Upper lobe of left lung (tissue), 6 donors: ENCODE measurements around the gene PDRG1. TPM values are rescaled to one million over a fixed set of nuclear protein-coding genes. Genes with fewer than 3 reads are reported as not detected.
A peak's percentile ranks its signal among the peaks of the same experiment; 100 is the strongest.

Experiments used
- ATAC-seq, 2 donors: fragments of 200-7000 bp; cut with Tn5 transposase; one replicate each; pipeline ENCODE4 v1.9.1; 2022; ENCODE audit warnings: mild to moderate bottlenecking in 2 of 2, moderate library complexity in 2 of 2; ENCODE audit not compliant: low FRiP score in 2 of 2
- DNase-seq, 2 donors: peaks; one replicate each; pipeline ENCODE4 v3.0.0-alpha.2; 2019 to 2020
- H3K27ac ChIP-seq, 4 donors: fragments of 200-600 bp; sonication (generic); one replicate each; pipeline ENCODE4 v1.5.1; 2016 to 2019
- H3K27me3 ChIP-seq, 4 donors: fragments of 200-600 bp; sonication (generic); one replicate each; pipeline ENCODE4 v1.5.1; 2017 to 2019
- H3K36me3 ChIP-seq, 4 donors: fragments of 200-600 bp; sonication (generic); one replicate each; pipeline ENCODE4 v1.5.1; 2016 to 2019
- H3K4me1 ChIP-seq, 4 donors: fragments of 200-600 bp; sonication (generic); one replicate each; pipeline ENCODE4 v1.5.1; 2018 to 2019
- H3K4me3 ChIP-seq, 4 donors: fragments of 200-600 bp; sonication (generic); one replicate each; pipeline ENCODE4 v1.5.1; 2017 to 2019; ENCODE audit warnings: mild to moderate bottlenecking in 2 of 4, moderate library complexity in 1 of 4
- H3K9me3 ChIP-seq, 4 donors: fragments of 200-600 bp; sonication (generic); one replicate each; pipeline ENCODE4 v1.5.1; 2018 to 2019
- CTCF ChIP-seq, 6 experiments: fragments of 450-650 bp in 4 of 6; fragments of 200-600 bp in 2 of 6; sonication (generic) in 2 of 6; IDR thresholded peaks; one replicate each; pipeline ENCODE4 v1.5.1; 2016 to 2019; ENCODE audit warnings: antibody characterized with exemption in 6 of 6
- EP300 ChIP-seq, 4 donors: sonication (generic); formaldehyde crosslinking; IDR thresholded peaks; one replicate each; pipeline ENCODE4 v1.5.1; 2017; ENCODE audit warnings: antibody characterized with exemption in 4 of 4, control low read depth in 2 of 4
- POLR2A ChIP-seq, 4 donors: fragments of 450-650 bp; IDR thresholded peaks; one replicate each; pipeline ENCODE4 v1.5.1; 2016 to 2017; ENCODE audit warnings: antibody characterized with exemption in 4 of 4, mild to moderate bottlenecking in 2 of 4
- POLR2AphosphoS5 ChIP-seq, 2 donors: sonication (generic); formaldehyde crosslinking; IDR thresholded peaks; one replicate each; pipeline ENCODE4 v1.5.1; 2017; ENCODE audit warnings: antibody characterized with exemption in 2 of 2
- WGBS, 2 donors: methylation state at CpG; one replicate each; pipeline ENCODE4 v1.1.5; 2017 to 2018; 5-methylcytosine and 5-hydroxymethylcytosine counted together
- small RNA-seq, 4 donors: library from RNA; depleted of rRNA; stranded (forward); fragments of <200 nt; gene quantifications; one replicate each; pipeline ENCODE3, GENCODE V24; 2016
- total RNA-seq, 6 donors: library from RNA; depleted of rRNA in 4 of 6; stranded (reverse); fragments of >200 nt in 4 of 6; gene quantifications; one replicate each; pipeline versions ENCODE4 v1.1.0 to v1.2.1, GENCODE V29; 2016 to 2021
- donor health status: DM: no; HTN: no; CAD: no; lungs with moderate emphysema.
- donor health status: DM: no; HTN: yes; CAD: no; lungs with severe emphysema.

Gene PDRG1
- total RNA-seq, 6 donors from 2014 or later, result 3.0 to 11.8 (median 7.9) TPM

DNA sequence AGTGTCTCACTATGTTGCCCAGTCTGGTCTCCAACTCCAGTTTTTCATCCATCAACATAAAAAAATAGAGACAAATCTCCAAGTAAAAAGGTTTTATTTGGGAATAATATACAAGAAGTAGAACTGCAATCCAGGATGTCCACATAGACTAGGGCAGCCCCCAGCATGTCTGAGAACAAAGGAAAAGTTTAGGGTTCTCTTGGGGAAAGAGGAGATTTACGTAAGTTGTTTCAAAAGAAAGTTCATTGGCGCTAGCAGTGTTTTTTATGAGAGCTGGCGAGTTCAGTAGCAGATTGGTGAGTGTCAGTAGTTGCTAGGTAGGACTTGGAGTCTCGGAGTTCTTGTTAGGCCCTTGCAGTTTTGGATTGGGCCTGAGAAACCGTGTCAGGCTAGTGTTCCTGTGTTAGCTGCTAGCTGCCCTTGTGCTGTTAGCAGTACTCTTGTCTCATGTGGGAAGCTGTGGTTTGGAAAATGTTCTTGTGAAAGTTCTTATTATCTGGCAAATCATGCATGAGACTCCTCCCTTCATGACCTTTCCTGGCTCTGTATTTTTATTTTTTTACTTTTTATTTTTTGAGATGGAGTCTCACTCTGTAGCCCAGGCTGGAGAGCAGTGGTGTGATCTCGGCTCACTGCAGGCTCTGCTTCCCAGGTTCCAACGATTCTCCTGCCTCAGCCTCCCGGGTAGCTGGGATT is 56.7 kb downstream of the PDRG1 start:
- no peaks in the 10 kb centered on the region for H3K27me3 ChIP-seq
- 43 to 52% methylated on average over 8 of the region's 8 CpGs for WGBS, 2 donors
- H3K27ac ChIP-seq, result peak overlapping the region; percentile 27 to 71 (median 33)
- H3K9me3 ChIP-seq, result no peaks in the 10 kb centered on the region
- DNase-seq, result peak in 1 of 2 donors; percentile 86
- TF ChIP-seq POLR2A (IDR thresholded peaks at IDR 0.05), result no peak
- TF ChIP-seq CTCF (IDR thresholded peaks at IDR 0.05), result no peak
- no peak for TF ChIP-seq POLR2AphosphoS5 (IDR thresholded peaks at IDR 0.05)
- no peak for TF ChIP-seq EP300 (IDR thresholded peaks at IDR 0.05)
- H3K4me3 ChIP-seq, result no peak overlapping the region
- peaks cover 0 to 5% (median 1%) of the 10 kb centered on the region in 4 donors for H3K4me1 ChIP-seq
- peak; percentile 90 to 99 for ATAC-seq
- no peaks in the 10 kb centered on the region for H3K36me3 ChIP-seq

Small RNAs within 50 kb of the gene (small RNA-seq; reads per million reads assigned to genes)
- gene RNU1-94P, result 0 to 0.13 (median 0) reads per million in 4 donors

Other genes with a start within 250 kb of the PDRG1 start
- gene BCL2L1, start 229.2 kb downstream of the PDRG1 start, total RNA-seq, result 100 to 1,000 TPM; 131 to 245 (median 182) TPM
- 1 to 10 TPM; 1.0 to 6.7 (median 3.8) TPM for gene TPX2, start 212.8 kb downstream of the PDRG1 start, total RNA-seq
- not detected for gene MYLK2, start 132.7 kb downstream of the PDRG1 start, total RNA-seq
- gene FOXS1, start 106.4 kb downstream of the PDRG1 start, total RNA-seq, result 1 to 10 TPM in 2 of 6 donors, under 1 TPM in 1, not detected in 3; 0.91 to 1.7 (median 1.3) TPM
- gene DUSP15, start 81.5 kb downstream of the PDRG1 start, total RNA-seq, result 1 to 10 TPM in 4 of 6 donors, under 1 TPM in 1, not detected in 1; 0.69 to 1.7 (median 1.1) TPM
- 10 to 100 TPM in 1 of 6 donors, 1 to 10 TPM in 4, under 1 TPM in 1; 0.31 to 20.7 (median 4.4) TPM for gene TTLL9, start 81.4 kb downstream of the PDRG1 start, total RNA-seq
- gene XKR7, start 16.1 kb upstream of the PDRG1 start, total RNA-seq, result under 1 TPM in 3 of 6 donors, not detected in 3; under 0.01 to 0.07 (median 0.06) TPM
- gene CCM2L, start 58.4 kb upstream of the PDRG1 start, total RNA-seq, result 10 to 100 TPM in 2 of 6 donors, 1 to 10 TPM in 4; 4.2 to 29.2 (median 8.3) TPM
- gene HCK, start 100.2 kb upstream of the PDRG1 start, total RNA-seq, result 10 to 100 TPM; 27.7 to 93.9 (median 69.1) TPM
- 10 to 100 TPM; 26.7 to 48.0 (median 37.1) TPM for gene TM9SF4, start 157.7 kb upstream of the PDRG1 start, total RNA-seq